SK-N-SH (cell line): ENCODE results near the gene SMAD7. TPM values are rescaled to one million over a fixed set of nuclear protein-coding genes. Genes with fewer than 3 reads are reported as not detected.

Source experiments
- CTCF ChIA-PET: fragments of 300-600, 350-600 bp; formaldehyde crosslinking; extraction: SDS; loops from one replicate; lab custom pipeline; 2021; lab: Yijun Ruan, JAX
- POLR2A ChIA-PET: fragments of 350-600 bp; sonication (Branson Sonifier 250); formaldehyde crosslinking; extraction: SDS; loops from one replicate; lab custom pipeline; 2020; ENCODE audit warnings: antibody characterized with exemption, inconsistent platforms; lab: Yijun Ruan, JAX
- DNase-seq: peaks from one replicate; pipeline ENCODE4 v3.0.0; 2012
- H2AFZ ChIP-seq: fragments of 200-600 bp; sonication (generic); 2 replicates; pipeline ENCODE4 v1.8.1; 2016; ENCODE audit warnings: antibody characterized with exemption, mild to moderate bottlenecking, low read depth
- H3F3A ChIP-seq: fragments of 200-600 bp; sonication (generic); replicated peaks from 2 replicates; pipeline ENCODE3; 2016; ENCODE audit warnings: antibody characterized with exemption, mild to moderate bottlenecking; ENCODE audit not compliant: insufficient read depth
- H3K27ac ChIP-seq, 2 experiments: fragments of 200-500 bp in 1 of 2; fragments of 200-600 bp in 1 of 2; sonication (Bioruptor generic) in 1 of 2; sonication (generic), shearing (Covaris generic) in 1 of 2; 2 replicates each; pipeline versions ENCODE4 v1.5.1 to v1.6.1; 2014 to 2016; ENCODE audit warnings: low read depth in 2 of 2, inconsistent platforms in 1 of 2, low read length in 1 of 2, mild to moderate bottlenecking in 1 of 2, mixed read lengths in 1 of 2
- H3K27me3 ChIP-seq: fragments of 200-600 bp; sonication (generic), shearing (Covaris generic); 2 replicates; pipeline ENCODE4 v1.6.1; 2016; ENCODE audit warnings: mixed run types; ENCODE audit not compliant: insufficient read depth
- H3K36me3 ChIP-seq, 2 experiments: fragments of 200-500 bp in 1 of 2; fragments of 200-600 bp in 1 of 2; sonication (Bioruptor generic) in 1 of 2; sonication (generic) in 1 of 2; replicated peaks in 1 of 2; 2 replicates each; pipeline versions ENCODE3 to v1.5.1; 2014 to 2016; ENCODE audit warnings: low read length in 1 of 2, mild to moderate bottlenecking in 1 of 2; ENCODE audit not compliant: insufficient read depth in 2 of 2, control insufficient read depth in 1 of 2
- H3K4me1 ChIP-seq, 2 experiments: fragments of 200-500 bp in 1 of 2; fragments of 200-600 bp in 1 of 2; sonication (Bioruptor generic) in 1 of 2; sonication (generic), shearing (Covaris generic) in 1 of 2; 2 replicates each; pipeline versions ENCODE4 v1.5.1 to v1.6.1; 2014 to 2016; ENCODE audit warnings: low read depth in 1 of 2, low read length in 1 of 2, mixed run types in 1 of 2; ENCODE audit not compliant: insufficient read depth in 2 of 2, control insufficient read depth in 1 of 2
- H3K4me2 ChIP-seq: fragments of 200-600 bp; sonication (generic), shearing (Covaris generic); 2 replicates; pipeline ENCODE4 v1.6.1; 2017; ENCODE audit warnings: mixed run types
- H3K4me3 ChIP-seq, 2 experiments: fragments of 200-500 bp in 1 of 2; fragments of 200-600 bp in 1 of 2; sonication (Bioruptor generic) in 1 of 2; sonication (generic), shearing (Covaris generic) in 1 of 2; 2 replicates each; pipeline versions ENCODE4 v1.5.1 to v1.8.1; 2014 to 2016; ENCODE audit warnings: low read depth in 2 of 2, inconsistent platforms in 1 of 2, low read length in 1 of 2, mild to moderate bottlenecking in 1 of 2, mixed read lengths in 1 of 2, moderate library complexity in 1 of 2
- H3K79me2 ChIP-seq: fragments of 200-600 bp; sonication (generic); 2 replicates; pipeline ENCODE4 v1.8.1; 2017; ENCODE audit warnings: mild to moderate bottlenecking; ENCODE audit not compliant: insufficient read depth
- H3K9ac ChIP-seq: fragments of 200-600 bp; sonication (generic); 2 replicates; pipeline ENCODE4 v1.6.1; 2017; ENCODE audit warnings: mixed run types
- H3K9me2 ChIP-seq: fragments of 200-600 bp; sonication (generic); 2 replicates; pipeline ENCODE4 v1.6.1; 2017; ENCODE audit warnings: mixed run types
- H3K9me3 ChIP-seq: fragments of 200-600 bp; sonication (generic); 2 replicates; pipeline ENCODE4 v1.6.1; 2017; ENCODE audit warnings: mixed run types, mild to moderate bottlenecking, moderate library complexity
- H4K20me1 ChIP-seq: fragments of 200-600 bp; sonication (generic); 2 replicates; pipeline ENCODE4 v1.6.1; 2017; ENCODE audit warnings: mild to moderate bottlenecking, mixed run types; ENCODE audit not compliant: insufficient read depth
- FOXM1 ChIP-seq: IDR thresholded peaks from 2 replicates; pipeline ENCODE4 v1.4.0; 2012; ENCODE audit warnings: low read depth, mild to moderate bottlenecking
- GATA2 ChIP-seq: sonication (generic); formaldehyde crosslinking; IDR thresholded peaks from 2 replicates; pipeline ENCODE4 v1.5.0; 2020; ENCODE audit warnings: mild to moderate bottlenecking, missing genetic modification reagents
- IRF3 ChIP-seq: fragments of 150-350 bp; IDR thresholded peaks from 2 replicates; pipeline ENCODE4 v1.6.1; 2016; ENCODE audit warnings: mild to moderate bottlenecking, low read depth, low read length
- MAX ChIP-seq: IDR thresholded peaks from 2 replicates; pipeline ENCODE4 v1.4.0; 2012; ENCODE audit warnings: low read depth
- MEF2A ChIP-seq: IDR thresholded peaks from 2 replicates; pipeline ENCODE4 v1.4.0; 2012; ENCODE audit warnings: low read depth, borderline replicate concordance
- PBX3 ChIP-seq: IDR thresholded peaks from 2 replicates; pipeline ENCODE4; 2012
- POLR2AphosphoS5 ChIP-seq: IDR thresholded peaks from 2 replicates; pipeline ENCODE4 v1.6.1; 2012; ENCODE audit warnings: low read depth, low read length
- RAD21 ChIP-seq: IDR thresholded peaks from 2 replicates; pipeline ENCODE4 v1.6.1; 2012; ENCODE audit warnings: mild to moderate bottlenecking, low read length
- REST ChIP-seq: IDR thresholded peaks from 2 replicates; pipeline ENCODE4 v1.6.1; 2012; ENCODE audit warnings: mild to moderate bottlenecking, low read depth, low read length, moderate library complexity
- SIN3A ChIP-seq: IDR thresholded peaks from 2 replicates; pipeline ENCODE4 v1.6.1; 2012; ENCODE audit warnings: low read depth, mild to moderate bottlenecking, low read length, moderate library complexity, borderline replicate concordance
- TCF12 ChIP-seq: IDR thresholded peaks from 2 replicates; pipeline ENCODE4 v1.4.0; 2012
- TEAD4 ChIP-seq: IDR thresholded peaks from 2 replicates; pipeline ENCODE4 v1.4.0; 2012; ENCODE audit warnings: mild to moderate bottlenecking, borderline replicate concordance; ENCODE audit not compliant: insufficient read depth
- USF2 ChIP-seq: fragments of 150-350 bp; IDR thresholded peaks from 2 replicates; pipeline ENCODE4 v1.6.1; 2017; ENCODE audit warnings: antibody characterized with exemption, low read length, low read depth, borderline replicate concordance
- WGBS: methylation state at CpG from one replicate; pipeline ENCODE4 v1.1.6; 2017; ENCODE audit warnings: low lambda C conversion rate; 5-methylcytosine and 5-hydroxymethylcytosine counted together
- polyA plus RNA-seq, 3 experiments: library from polyadenylated mRNA; depleted of rRNA; stranded (reverse); fragments of >200 nt; gene quantifications; 2 replicates each; pipeline ENCODE4 v1.2.3, GENCODE V29; 2012

SMAD7 gene
- polyA plus RNA-seq, 1 of the 3 experiments (the other 2 are of a cell fraction) = 20.0 TPM

GRCh38 chr18:48982266-48982665, 31.5 kb upstream of the SMAD7 start:
- no peak for DNase-seq
- H3K9me3 ChIP-seq = no peaks in the 10 kb centered on the region
- no peaks in the 10 kb centered on the region for H3K27me3 ChIP-seq
- H3K79me2 ChIP-seq = no peaks in the 10 kb centered on the region
- H3K9me2 ChIP-seq = no peaks in the 10 kb centered on the region
- ChIA-PET POLR2A (no interaction called here), CTCF (interaction anchor here (3.4 kb wide), 1 partner anchor 16 kb away, joined by 17 read pairs; no protein-coding TSS in a partner anchor)
- WGBS = 92% methylated on average over 7 of the region's 7 CpGs
- H3K4me3 ChIP-seq = no peak overlapping the region
- no peak for TF ChIP-seq IRF3
- TF ChIP-seq MEF2A = no peak
- TF ChIP-seq USF2 = no peak
- no peak for TF ChIP-seq TEAD4
- no peak for TF ChIP-seq POLR2AphosphoS5
- no peak for TF ChIP-seq RAD21
- no peak for TF ChIP-seq TCF12
- H3K36me3 ChIP-seq = no peaks in the 10 kb centered on the region
- H4K20me1 ChIP-seq = no peaks in the 10 kb centered on the region
- no peak overlapping the region for H3K4me2 ChIP-seq
- H3K9ac ChIP-seq = no peak overlapping the region
- no peak overlapping the region; a peak in 1 of 4 replicates for H3K27ac ChIP-seq
- peaks cover 0 to 14% of the 10 kb centered on the region in 2 experiments; a peak in 2 of 4 replicates for H3K4me1 ChIP-seq
- H3F3A ChIP-seq = peaks cover 11% of the 10 kb centered on the region
- no peak overlapping the region for H2AFZ ChIP-seq

GRCh38 chr18:48979944-48980890, 29.5 kb upstream of the SMAD7 start:
- no peaks in the 10 kb centered on the region for H4K20me1 ChIP-seq
- H3K9me3 ChIP-seq = no peaks in the 10 kb centered on the region
- no peak for DNase-seq
- no peak for TF ChIP-seq REST
- TF ChIP-seq MAX = no peak
- TF ChIP-seq PBX3 = no peak
- no peak for TF ChIP-seq SIN3A
- TF ChIP-seq GATA2 (CRISPR knock-in tag) = no peak
- TF ChIP-seq FOXM1 = no peak
- H3K4me2 ChIP-seq = no peak overlapping the region
- peaks cover 0 to 16% of the 10 kb centered on the region in 2 experiments; a peak in 2 of 4 replicates for H3K4me1 ChIP-seq
- WGBS = 76% methylated on average over 11 of the region's 11 CpGs
- H3K79me2 ChIP-seq = no peaks in the 10 kb centered on the region
- H3K36me3 ChIP-seq = no peaks in the 10 kb centered on the region
- H3F3A ChIP-seq = peaks cover 11% of the 10 kb centered on the region
- H2AFZ ChIP-seq = 0 out of 2 replicates have a peak overlapping the region, but pooled peaks have one; percentile 11
- no peak overlapping the region for H3K27ac ChIP-seq
- CTCF ChIA-PET = no interaction called here
- no peaks in the 10 kb centered on the region for H3K9me2 ChIP-seq
- H3K9ac ChIP-seq = no peak overlapping the region
- H3K4me3 ChIP-seq = no peak overlapping the region
- POLR2A ChIA-PET = no interaction called here
- H3K27me3 ChIP-seq = no peaks in the 10 kb centered on the region
